Mesangial cell (primary cell): ENCODE data around the gene DOCK9. TPM values are rescaled to one million over a fixed set of nuclear protein-coding genes. Genes with fewer than 3 reads are reported as not detected.

Experiments used
- total RNA-seq: library from RNA; depleted of rRNA; stranded (reverse); fragments of >200 nt; gene quantifications from 2 replicates; pipeline ENCODE4 v1.2.3, GENCODE V29; 2015

Gene DOCK9, protein sequence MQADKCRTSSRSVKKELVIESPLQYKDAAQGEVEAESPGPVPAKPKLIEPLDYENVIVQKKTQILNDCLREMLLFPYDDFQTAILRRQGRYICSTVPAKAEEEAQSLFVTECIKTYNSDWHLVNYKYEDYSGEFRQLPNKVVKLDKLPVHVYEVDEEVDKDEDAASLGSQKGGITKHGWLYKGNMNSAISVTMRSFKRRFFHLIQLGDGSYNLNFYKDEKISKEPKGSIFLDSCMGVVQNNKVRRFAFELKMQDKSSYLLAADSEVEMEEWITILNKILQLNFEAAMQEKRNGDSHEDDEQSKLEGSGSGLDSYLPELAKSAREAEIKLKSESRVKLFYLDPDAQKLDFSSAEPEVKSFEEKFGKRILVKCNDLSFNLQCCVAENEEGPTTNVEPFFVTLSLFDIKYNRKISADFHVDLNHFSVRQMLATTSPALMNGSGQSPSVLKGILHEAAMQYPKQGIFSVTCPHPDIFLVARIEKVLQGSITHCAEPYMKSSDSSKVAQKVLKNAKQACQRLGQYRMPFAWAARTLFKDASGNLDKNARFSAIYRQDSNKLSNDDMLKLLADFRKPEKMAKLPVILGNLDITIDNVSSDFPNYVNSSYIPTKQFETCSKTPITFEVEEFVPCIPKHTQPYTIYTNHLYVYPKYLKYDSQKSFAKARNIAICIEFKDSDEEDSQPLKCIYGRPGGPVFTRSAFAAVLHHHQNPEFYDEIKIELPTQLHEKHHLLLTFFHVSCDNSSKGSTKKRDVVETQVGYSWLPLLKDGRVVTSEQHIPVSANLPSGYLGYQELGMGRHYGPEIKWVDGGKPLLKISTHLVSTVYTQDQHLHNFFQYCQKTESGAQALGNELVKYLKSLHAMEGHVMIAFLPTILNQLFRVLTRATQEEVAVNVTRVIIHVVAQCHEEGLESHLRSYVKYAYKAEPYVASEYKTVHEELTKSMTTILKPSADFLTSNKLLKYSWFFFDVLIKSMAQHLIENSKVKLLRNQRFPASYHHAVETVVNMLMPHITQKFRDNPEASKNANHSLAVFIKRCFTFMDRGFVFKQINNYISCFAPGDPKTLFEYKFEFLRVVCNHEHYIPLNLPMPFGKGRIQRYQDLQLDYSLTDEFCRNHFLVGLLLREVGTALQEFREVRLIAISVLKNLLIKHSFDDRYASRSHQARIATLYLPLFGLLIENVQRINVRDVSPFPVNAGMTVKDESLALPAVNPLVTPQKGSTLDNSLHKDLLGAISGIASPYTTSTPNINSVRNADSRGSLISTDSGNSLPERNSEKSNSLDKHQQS (N-terminal part only)
- total RNA-seq: 52.6 and 63.1 TPM in 2 replicates

DNA sequence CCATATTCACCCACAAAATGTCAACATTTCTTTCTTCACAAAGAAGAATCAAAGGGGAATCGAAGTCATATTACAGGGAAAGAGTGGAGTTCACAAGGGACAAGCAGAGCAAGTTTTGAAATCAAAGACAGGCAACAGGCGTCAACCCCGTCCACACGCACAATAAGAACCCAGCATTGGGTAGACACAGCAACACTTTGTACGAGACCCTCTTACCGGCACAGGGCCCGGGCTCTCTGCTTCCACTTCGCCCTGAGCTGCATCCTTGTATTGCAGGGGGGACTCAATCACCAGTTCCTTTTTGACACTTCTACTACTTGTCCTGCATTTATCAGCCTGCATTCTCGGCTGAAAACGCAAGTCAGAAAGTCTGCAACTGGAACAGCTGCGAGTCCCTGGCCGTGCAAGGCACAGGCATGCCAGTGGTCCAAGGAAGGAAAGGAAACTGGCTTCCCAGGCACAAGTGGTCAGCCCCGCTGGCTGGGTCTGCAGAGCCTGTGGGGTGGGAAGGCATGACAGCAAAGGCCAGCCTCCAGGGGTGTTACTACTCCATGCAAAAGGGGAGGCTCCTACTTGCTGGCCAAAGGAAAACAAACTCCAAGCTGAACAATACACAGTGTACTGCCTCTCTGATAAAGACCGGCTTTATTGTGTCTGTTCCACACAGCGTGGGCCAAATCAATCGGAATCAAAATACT is at the start of gene DOCK9:
DOCK9 (minus strand) TSS at position 497 of the 698 bp plus-strand sequence; CDS start at position 342, 155 bp downstream.

DNA sequence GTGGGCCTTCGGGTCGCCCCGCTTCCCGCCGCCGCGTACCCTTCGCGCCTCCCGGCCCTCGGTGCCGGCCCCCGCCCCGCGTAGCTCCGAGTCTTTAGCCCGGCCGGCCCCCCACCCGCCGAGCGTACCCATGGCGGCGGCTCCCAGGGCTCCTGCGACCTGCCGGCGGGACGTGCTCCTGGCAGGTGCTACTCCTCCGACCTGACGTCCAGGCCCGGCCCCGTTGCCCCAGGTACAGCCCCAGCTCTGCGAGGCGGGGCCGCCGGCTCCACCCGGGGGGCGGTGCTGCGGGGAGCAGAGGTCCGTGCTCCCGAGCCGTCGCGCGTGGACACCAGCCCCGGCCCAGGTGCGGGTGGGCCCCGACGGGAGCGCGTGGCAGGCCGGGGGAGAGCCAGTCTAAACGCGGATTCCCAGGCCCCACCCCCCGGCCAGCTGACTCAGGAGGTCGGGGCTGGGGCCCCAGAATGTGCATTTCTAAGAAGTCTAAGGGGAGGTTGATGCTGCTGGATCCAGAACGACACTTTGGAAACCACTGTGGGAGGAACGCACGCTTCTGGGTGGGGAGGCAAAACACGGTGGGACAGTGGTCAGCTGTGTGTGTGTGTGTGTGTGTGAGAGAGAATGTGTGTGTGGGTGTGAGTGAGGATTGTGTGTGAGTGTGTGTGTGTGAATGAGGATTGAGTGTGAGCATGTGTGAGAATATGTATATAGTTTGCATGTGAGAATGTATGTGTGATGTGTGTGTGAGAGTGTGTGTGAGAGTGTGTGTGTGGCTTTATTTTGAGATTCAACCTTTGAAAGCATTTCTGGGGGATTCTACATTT is 225.2 kb downstream of the DOCK9 start, which contains the start of gene SLC15A1:
SLC15A1 (minus strand) TSS at position 206 of the 824 bp plus-strand sequence; CDS start at position 132, 74 bp downstream.

Other genes starting within 250 kb of the DOCK9 start
- 0.13 and 0.16 TPM in 2 replicates for gene SLC15A1, start 225.4 kb downstream of the DOCK9 start, total RNA-seq
- gene UBAC2, start 222.8 kb upstream of the DOCK9 start, total RNA-seq: 43.8 and 81.1 TPM in 2 replicates